ENCODE data around the gene AQP7.

DNA sequence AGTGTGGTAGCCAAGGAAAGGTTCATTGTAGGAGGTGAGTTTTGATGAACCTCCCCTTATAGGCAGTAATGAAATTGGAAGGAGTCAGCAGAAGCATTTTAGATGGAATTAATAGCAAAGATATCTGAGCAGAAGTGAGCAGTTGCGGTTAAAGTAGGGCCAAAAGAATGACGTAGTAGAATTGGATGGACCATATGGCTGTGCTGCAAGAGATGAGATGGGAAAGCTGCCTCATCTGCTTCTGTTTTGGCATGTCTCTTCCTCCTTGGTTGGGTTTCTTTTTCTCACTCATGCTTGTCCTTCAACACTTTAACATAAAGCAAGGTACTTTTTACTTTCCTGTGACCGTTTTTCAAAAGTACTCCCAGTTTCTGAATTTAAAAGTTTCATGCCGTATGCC lies 55.8 kb downstream of the AQP7 start:
- TF ChIP-seq EZH2 (IDR thresholded peaks at IDR 0.05; ENCODE audit: low read depth) = no peak
- TF ChIP-seq, protein P1, sequence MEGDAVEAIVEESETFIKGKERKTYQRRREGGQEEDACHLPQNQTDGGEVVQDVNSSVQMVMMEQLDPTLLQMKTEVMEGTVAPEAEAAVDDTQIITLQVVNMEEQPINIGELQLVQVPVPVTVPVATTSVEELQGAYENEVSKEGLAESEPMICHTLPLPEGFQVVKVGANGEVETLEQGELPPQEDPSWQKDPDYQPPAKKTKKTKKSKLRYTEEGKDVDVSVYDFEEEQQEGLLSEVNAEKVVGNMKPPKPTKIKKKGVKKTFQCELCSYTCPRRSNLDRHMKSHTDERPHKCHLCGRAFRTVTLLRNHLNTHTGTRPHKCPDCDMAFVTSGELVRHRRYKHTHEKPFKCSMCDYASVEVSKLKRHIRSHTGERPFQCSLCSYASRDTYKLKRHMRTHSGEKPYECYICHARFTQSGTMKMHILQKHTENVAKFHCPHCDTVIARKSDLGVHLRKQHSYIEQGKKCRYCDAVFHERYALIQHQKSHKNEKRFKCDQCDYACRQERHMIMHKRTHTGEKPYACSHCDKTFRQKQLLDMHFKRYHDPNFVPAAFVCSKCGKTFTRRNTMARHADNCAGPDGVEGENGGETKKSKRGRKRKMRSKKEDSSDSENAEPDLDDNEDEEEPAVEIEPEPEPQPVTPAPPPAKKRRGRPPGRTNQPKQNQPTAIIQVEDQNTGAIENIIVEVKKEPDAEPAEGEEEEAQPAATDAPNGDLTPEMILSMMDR (conservative IDR thresholded peaks at IDR 0.05) = no peak
